Uterus (tissue), 2 donors: ENCODE data around the gene LCE7A.

Source experiments
- POLR2A ChIP-seq, 2 donors: fragments of 450-650 bp; IDR thresholded peaks; one replicate each; pipeline ENCODE4 v1.6.1; 2016; ENCODE audit warnings: antibody characterized with exemption in 2 of 2, mild to moderate bottlenecking in 1 of 2, moderate library complexity in 1 of 2
- TF ChIP-seq, protein P1 (sequence below), 4 experiments: fragments of 200-600 bp in 2 of 4; fragments of 450-650 bp in 2 of 4; sonication (generic) in 2 of 4; IDR thresholded peaks; one replicate each; pipeline ENCODE4 v1.5.1; 2016 to 2019; ENCODE audit warnings: antibody characterized with exemption in 4 of 4, mild to moderate bottlenecking in 2 of 4, moderate library complexity in 1 of 4

DNA sequence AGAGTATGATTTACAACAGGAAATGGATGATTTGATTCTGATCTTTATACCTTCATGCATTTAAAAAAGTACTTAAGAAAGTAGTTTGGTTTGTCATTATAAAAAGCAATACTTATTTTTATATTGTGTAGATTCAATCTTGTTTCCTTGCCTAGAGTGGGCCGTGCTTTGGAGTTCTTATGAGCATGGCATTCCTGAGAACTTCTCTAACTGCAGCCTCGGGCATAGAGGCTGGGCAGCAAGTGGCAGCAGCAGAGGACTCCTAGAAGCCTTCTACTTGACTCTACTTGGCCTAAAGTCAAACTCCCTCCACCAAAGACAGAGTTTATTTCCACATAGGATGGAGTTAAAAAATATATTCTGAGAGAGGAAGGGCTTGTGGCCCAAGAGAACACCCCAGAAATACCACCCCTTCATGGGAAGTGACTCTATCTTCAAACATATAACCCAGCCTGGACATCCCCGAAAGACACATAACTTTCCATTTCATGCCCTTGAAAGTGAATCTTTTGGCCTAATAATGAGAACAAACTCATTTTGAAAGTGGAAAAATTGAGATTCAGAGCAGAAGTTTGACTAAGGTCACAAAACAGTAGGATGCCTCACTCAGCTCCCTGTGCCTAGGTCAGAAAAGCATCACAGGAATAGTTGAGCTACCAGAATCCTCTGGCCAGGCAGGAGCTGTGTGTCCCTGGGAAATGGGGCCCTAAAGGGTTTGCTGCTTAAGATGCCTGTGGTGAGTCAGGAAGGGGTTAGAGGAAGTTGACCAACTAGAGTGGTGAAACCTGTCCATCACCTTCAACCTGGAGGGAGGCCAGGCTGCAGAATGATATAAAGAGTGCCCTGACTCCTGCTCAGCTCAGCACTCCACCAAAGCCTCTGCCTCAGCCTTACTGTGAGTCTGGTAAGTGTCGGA is 48.1 kb downstream of the LCE7A start, which contains the start of gene IVL:
- TF ChIP-seq, protein P1, sequence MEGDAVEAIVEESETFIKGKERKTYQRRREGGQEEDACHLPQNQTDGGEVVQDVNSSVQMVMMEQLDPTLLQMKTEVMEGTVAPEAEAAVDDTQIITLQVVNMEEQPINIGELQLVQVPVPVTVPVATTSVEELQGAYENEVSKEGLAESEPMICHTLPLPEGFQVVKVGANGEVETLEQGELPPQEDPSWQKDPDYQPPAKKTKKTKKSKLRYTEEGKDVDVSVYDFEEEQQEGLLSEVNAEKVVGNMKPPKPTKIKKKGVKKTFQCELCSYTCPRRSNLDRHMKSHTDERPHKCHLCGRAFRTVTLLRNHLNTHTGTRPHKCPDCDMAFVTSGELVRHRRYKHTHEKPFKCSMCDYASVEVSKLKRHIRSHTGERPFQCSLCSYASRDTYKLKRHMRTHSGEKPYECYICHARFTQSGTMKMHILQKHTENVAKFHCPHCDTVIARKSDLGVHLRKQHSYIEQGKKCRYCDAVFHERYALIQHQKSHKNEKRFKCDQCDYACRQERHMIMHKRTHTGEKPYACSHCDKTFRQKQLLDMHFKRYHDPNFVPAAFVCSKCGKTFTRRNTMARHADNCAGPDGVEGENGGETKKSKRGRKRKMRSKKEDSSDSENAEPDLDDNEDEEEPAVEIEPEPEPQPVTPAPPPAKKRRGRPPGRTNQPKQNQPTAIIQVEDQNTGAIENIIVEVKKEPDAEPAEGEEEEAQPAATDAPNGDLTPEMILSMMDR (IDR thresholded peaks at IDR 0.05), result no peak
- no peak for TF ChIP-seq POLR2A (IDR thresholded peaks at IDR 0.05)
